Neural cell (in vitro differentiated cells): ENCODE results near the gene LRR1. TPM values are rescaled to one million over a fixed set of nuclear protein-coding genes. Genes with fewer than 3 reads are reported as not detected.

Experiments used
- H2AFZ ChIP-seq: fragments of 200-600, 300-800 bp; sonication (generic), shearing (Covaris generic); 2 replicates; pipeline ENCODE4 v1.6.0; 2014; ENCODE audit warnings: low read depth, mild to moderate bottlenecking, antibody characterized with exemption, low read length, moderate library complexity
- H3F3A ChIP-seq: fragments of 200-600 bp; shearing (Covaris generic); 2 replicates; pipeline ENCODE4 v1.6.1; 2016; ENCODE audit warnings: mild to moderate bottlenecking, moderate library complexity, mixed read lengths, antibody characterized with exemption, low read length; ENCODE audit not compliant: insufficient read depth, poor library complexity, severe bottlenecking
- H3K27ac ChIP-seq: fragments of 200-600, 300-800 bp; sonication (generic), shearing (Covaris generic); 2 replicates; pipeline ENCODE4 v1.5.1; 2014; ENCODE audit warnings: mild to moderate bottlenecking, low read length, moderate library complexity
- H3K27me3 ChIP-seq: fragments of 300-800, 200-600 bp; sonication (generic), shearing (Covaris generic); 2 replicates; pipeline ENCODE4 v1.6.0; 2014; ENCODE audit warnings: mild to moderate bottlenecking, low read depth, low read length, moderate library complexity; ENCODE audit not compliant: insufficient read depth
- H3K36me3 ChIP-seq: fragments of 300-800, 200-600 bp; sonication (generic), shearing (Covaris generic); 2 replicates; pipeline ENCODE4 v1.5.1; 2014; ENCODE audit warnings: mild to moderate bottlenecking, antibody characterized with exemption, low read length, moderate library complexity; ENCODE audit not compliant: insufficient read depth
- H3K4me2 ChIP-seq: fragments of 300-800, 200-600 bp; sonication (generic), shearing (Covaris generic); 2 replicates; pipeline ENCODE4 v1.6.0; 2014; ENCODE audit warnings: mild to moderate bottlenecking, low read length
- H3K4me3 ChIP-seq: fragments of 300-800, 200-600 bp; sonication (generic), shearing (Covaris generic); 2 replicates; pipeline ENCODE4 v1.5.1; 2014; ENCODE audit warnings: mild to moderate bottlenecking, low read length, moderate library complexity
- H3K79me2 ChIP-seq: fragments of 200-600 bp; shearing (Covaris generic); replicated peaks from 2 replicates; pipeline ENCODE4 v1.6.0; 2014; ENCODE audit warnings: mild to moderate bottlenecking, low read length, moderate library complexity; ENCODE audit not compliant: insufficient read depth
- H3K9ac ChIP-seq: fragments of 300-800, 200-600 bp; sonication (generic), shearing (Covaris generic); 2 replicates; pipeline ENCODE4 v1.6.1; 2016; ENCODE audit warnings: mild to moderate bottlenecking, low read length, mixed read lengths
- H3K9me2 ChIP-seq: fragments of 200-600 bp; shearing (Covaris generic); 2 replicates; pipeline ENCODE4 v1.6.1; 2016; ENCODE audit warnings: mild to moderate bottlenecking, low read length, mixed read lengths; ENCODE audit not compliant: insufficient read depth
- H3K9me3 ChIP-seq: fragments of 200-600, 300-800 bp; sonication (generic), shearing (Covaris generic); 2 replicates; pipeline ENCODE4 v1.6.1; 2016; ENCODE audit warnings: mild to moderate bottlenecking, mixed run types, low read length, moderate library complexity, mixed read lengths
- H4K20me1 ChIP-seq: fragments of 200-600 bp; shearing (Covaris generic); 2 replicates; pipeline ENCODE4 v1.6.1; 2016; ENCODE audit warnings: mild to moderate bottlenecking, mixed run types; ENCODE audit not compliant: insufficient read depth
- EP300 ChIP-seq: fragments of 450-650 bp; conservative IDR thresholded peaks from 2 replicates; pipeline ENCODE4 v1.6.1; 2014; ENCODE audit warnings: antibody characterized with exemption, mild to moderate bottlenecking, moderate library complexity; ENCODE audit not compliant: poor library complexity, severe bottlenecking
- EZH2 ChIP-seq: fragments of 200-600, 300-800 bp; shearing (Covaris generic), sonication (generic); IDR thresholded peaks from 2 replicates; pipeline ENCODE4 v1.6.1; 2014; ENCODE audit warnings: antibody characterized with exemption, low read length, borderline replicate concordance, mild to moderate bottlenecking; ENCODE audit not compliant: insufficient read depth, poor library complexity, severe bottlenecking
- MXI1 ChIP-seq: fragments of 450-650 bp; conservative IDR thresholded peaks from 2 replicates; pipeline ENCODE4 v1.6.1; 2014; ENCODE audit warnings: antibody characterized with exemption, mild to moderate bottlenecking; ENCODE audit not compliant: poor library complexity, severe bottlenecking
- POLR2AphosphoS5 ChIP-seq: IDR thresholded peaks from 2 replicates; pipeline ENCODE4 v1.6.1; 2012
- RAD21 ChIP-seq: fragments of 450-650 bp; conservative IDR thresholded peaks from 2 replicates; pipeline ENCODE4 v1.6.1; 2014; ENCODE audit warnings: antibody characterized with exemption, mild to moderate bottlenecking, moderate library complexity
- SMC3 ChIP-seq: fragments of 450-650 bp; conservative IDR thresholded peaks from 2 replicates; pipeline ENCODE4 v1.6.1; 2014; ENCODE audit warnings: antibody characterized with exemption, mild to moderate bottlenecking, moderate library complexity; ENCODE audit not compliant: poor library complexity
- TAF1 ChIP-seq: IDR thresholded peaks from 2 replicates; pipeline ENCODE4 v1.6.1; 2012; ENCODE audit warnings: low read depth
- polyA plus RNA-seq: library from polyadenylated mRNA; depleted of rRNA; stranded (reverse); fragments of >200 nt; gene quantifications from 2 replicates; pipeline ENCODE4 v1.2.3, GENCODE V29; 2014
- TF ChIP-seq, protein P1 (sequence below): fragments of 450-650 bp; IDR thresholded peaks from 2 replicates; pipeline ENCODE4 v1.5.1; 2014; ENCODE audit warnings: antibody characterized with exemption, mild to moderate bottlenecking, moderate library complexity; ENCODE audit not compliant: poor library complexity, severe bottlenecking
- TF ChIP-seq, protein P2 (sequence below): IDR thresholded peaks from 2 replicates; pipeline ENCODE4 v1.6.1; 2012; ENCODE audit warnings: borderline replicate concordance

LRR1 gene
- polyA plus RNA-seq, 1 donor from 2014 or later = 4.4 TPM

DNA sequence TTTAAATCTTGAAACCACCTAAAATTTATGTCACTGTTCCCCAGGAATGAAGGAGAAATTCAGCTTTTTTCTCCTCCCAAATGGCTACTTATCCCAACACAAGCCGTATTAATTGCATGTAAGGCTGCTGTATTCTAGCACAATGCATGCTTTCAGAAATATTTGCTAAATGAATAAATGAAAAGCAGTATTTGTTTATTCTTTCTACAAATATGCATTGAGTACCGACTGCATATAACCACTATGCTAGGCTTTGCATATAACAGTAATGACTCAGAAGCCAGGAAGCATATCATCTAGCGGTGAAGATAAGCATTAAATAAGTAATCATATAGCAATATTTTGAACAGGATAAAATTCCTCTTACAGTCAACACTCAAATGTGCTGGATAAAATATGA is 5.7 kb upstream of the LRR1 start:
- Histone ChIP-seq H3K79me2 (no peaks in the 10 kb centered on the region), H3F3A (no peaks in the 10 kb centered on the region), H3K27me3 (no peaks in the 10 kb centered on the region), H3K9me2 (no peaks in the 10 kb centered on the region), H3K9me3 (no peaks in the 10 kb centered on the region), H4K20me1 (no peaks in the 10 kb centered on the region), H3K9ac (no peak overlapping the region), H3K36me3 (no peaks in the 10 kb centered on the region), H3K4me2 (no peak overlapping the region), H3K4me3 (no peak overlapping the region), H2AFZ (no peak overlapping the region), H3K27ac (no peak overlapping the region)
- no peak for TF ChIP-seq RAD21
- no peak for TF ChIP-seq MXI1
- TF ChIP-seq EP300 = no peak
- no peak for TF ChIP-seq EZH2
- TF ChIP-seq SMC3 = no peak
- TF ChIP-seq, protein P1, sequence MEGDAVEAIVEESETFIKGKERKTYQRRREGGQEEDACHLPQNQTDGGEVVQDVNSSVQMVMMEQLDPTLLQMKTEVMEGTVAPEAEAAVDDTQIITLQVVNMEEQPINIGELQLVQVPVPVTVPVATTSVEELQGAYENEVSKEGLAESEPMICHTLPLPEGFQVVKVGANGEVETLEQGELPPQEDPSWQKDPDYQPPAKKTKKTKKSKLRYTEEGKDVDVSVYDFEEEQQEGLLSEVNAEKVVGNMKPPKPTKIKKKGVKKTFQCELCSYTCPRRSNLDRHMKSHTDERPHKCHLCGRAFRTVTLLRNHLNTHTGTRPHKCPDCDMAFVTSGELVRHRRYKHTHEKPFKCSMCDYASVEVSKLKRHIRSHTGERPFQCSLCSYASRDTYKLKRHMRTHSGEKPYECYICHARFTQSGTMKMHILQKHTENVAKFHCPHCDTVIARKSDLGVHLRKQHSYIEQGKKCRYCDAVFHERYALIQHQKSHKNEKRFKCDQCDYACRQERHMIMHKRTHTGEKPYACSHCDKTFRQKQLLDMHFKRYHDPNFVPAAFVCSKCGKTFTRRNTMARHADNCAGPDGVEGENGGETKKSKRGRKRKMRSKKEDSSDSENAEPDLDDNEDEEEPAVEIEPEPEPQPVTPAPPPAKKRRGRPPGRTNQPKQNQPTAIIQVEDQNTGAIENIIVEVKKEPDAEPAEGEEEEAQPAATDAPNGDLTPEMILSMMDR = no peak
- TF ChIP-seq, protein P2, sequence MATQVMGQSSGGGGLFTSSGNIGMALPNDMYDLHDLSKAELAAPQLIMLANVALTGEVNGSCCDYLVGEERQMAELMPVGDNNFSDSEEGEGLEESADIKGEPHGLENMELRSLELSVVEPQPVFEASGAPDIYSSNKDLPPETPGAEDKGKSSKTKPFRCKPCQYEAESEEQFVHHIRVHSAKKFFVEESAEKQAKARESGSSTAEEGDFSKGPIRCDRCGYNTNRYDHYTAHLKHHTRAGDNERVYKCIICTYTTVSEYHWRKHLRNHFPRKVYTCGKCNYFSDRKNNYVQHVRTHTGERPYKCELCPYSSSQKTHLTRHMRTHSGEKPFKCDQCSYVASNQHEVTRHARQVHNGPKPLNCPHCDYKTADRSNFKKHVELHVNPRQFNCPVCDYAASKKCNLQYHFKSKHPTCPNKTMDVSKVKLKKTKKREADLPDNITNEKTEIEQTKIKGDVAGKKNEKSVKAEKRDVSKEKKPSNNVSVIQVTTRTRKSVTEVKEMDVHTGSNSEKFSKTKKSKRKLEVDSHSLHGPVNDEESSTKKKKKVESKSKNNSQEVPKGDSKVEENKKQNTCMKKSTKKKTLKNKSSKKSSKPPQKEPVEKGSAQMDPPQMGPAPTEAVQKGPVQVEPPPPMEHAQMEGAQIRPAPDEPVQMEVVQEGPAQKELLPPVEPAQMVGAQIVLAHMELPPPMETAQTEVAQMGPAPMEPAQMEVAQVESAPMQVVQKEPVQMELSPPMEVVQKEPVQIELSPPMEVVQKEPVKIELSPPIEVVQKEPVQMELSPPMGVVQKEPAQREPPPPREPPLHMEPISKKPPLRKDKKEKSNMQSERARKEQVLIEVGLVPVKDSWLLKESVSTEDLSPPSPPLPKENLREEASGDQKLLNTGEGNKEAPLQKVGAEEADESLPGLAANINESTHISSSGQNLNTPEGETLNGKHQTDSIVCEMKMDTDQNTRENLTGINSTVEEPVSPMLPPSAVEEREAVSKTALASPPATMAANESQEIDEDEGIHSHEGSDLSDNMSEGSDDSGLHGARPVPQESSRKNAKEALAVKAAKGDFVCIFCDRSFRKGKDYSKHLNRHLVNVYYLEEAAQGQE = no peak
- TF ChIP-seq TAF1 = no peak
- TF ChIP-seq POLR2AphosphoS5 = no peak

DNA sequence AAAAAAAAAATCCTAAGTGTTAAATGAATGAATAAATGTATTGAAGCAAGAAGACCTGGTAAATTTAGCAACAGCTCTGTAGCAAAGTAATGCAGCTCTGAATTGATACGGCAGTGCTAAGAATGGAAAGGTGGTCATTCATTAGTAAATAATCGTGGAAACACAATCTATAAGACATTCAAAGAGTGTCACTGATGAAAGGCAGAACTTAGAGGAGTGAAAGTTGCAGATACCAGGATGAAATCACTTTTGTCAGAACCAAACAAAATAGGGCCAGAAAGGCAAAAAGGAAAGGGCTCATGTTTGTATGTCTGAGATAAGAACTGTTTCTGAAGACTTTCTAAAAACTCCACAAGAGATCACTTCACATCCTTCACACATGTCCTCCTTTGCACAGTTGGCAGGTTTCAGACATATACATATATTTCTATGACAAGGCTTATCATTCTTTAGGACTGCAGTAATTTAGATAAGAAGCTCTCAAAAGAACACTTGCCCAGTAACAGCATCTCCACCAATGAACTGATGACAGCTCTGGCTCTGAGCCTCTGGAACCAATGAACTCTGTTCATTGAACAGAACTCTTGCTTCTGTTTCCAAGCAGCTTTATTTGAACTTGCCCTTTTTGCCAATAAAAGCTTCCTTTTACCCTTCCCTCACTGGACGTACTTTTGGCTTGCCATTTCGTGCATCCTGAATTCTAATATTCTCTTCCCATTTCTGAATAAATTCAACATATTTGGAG is 4.2 kb upstream of the LRR1 start:
- H3K4me2 ChIP-seq = no peak overlapping the region
- no peaks in the 10 kb centered on the region for H3K36me3 ChIP-seq
- H3K9me3 ChIP-seq = no peaks in the 10 kb centered on the region
- H3K27me3 ChIP-seq = no peaks in the 10 kb centered on the region
- no peaks in the 10 kb centered on the region for H3F3A ChIP-seq
- H3K9ac ChIP-seq = no peak overlapping the region
- no peaks in the 10 kb centered on the region for H4K20me1 ChIP-seq
- H2AFZ ChIP-seq = no peak overlapping the region
- no peaks in the 10 kb centered on the region for H3K79me2 ChIP-seq
- no peak overlapping the region for H3K4me3 ChIP-seq
- TF ChIP-seq POLR2AphosphoS5 = no peak
- no peak for TF ChIP-seq SMC3
- no peak for TF ChIP-seq EZH2
- TF ChIP-seq, protein P1 = no peak
- no peak for TF ChIP-seq MXI1
- H3K27ac ChIP-seq = no peak overlapping the region
- H3K9me2 ChIP-seq = no peaks in the 10 kb centered on the region
